Neural progenitor cell (in vitro differentiated cells): ENCODE results near the gene GRK1.

ENCODE experiments used
- CTCF ChIP-seq: fragments of 200-600 bp; sonication (generic); IDR thresholded peaks from 2 replicates; pipeline ENCODE4 v1.5.1; 2017; ENCODE audit warnings: antibody characterized with exemption, mild to moderate bottlenecking
- EZH2 ChIP-seq: fragments of 200-600 bp; sonication (generic); IDR thresholded peaks from 2 replicates; pipeline ENCODE4 v1.6.1; 2017; ENCODE audit warnings: antibody characterized with exemption, mild to moderate bottlenecking, moderate library complexity
- EZH2phosphoT487 ChIP-seq: fragments of 200-600 bp; sonication (generic); IDR thresholded peaks from 2 replicates; pipeline ENCODE4 v1.6.1; 2017; ENCODE audit warnings: antibody characterized with exemption

GRCh38 chr13:113783966-113784644 is 117.1 kb downstream of the GRK1 start:
- TF ChIP-seq CTCF (no peak), EZH2 (no peak), EZH2phosphoT487 (no peak)
